COLO668 (cell line): ENCODE results near the gene SSNA1.
A peak's percentile ranks its signal among the peaks of the same experiment; 100 is the strongest.
"Not testable (repeated sequence)": the region's sequence is repeated elsewhere in the genome, so short reads cannot be mapped to it uniquely, and the experiment has no call there.

Experiments used
- DNase-seq: peaks from one replicate; lab custom pipeline; 2025; ENCODE audit not compliant: unreplicated experiment; lab: John Stamatoyannopoulos, UW

The SSNA1 gene

GRCh38 chr9:137230705-137231371, 42.4 kb downstream of the SSNA1 start, which contains the start of gene SLC34A3:
Gene SLC34A3 (plus strand): TSS chr9:137230901. CDS start chr9:137231703, 802 bp downstream.
- no peak for DNase-seq

- DNase-seq: no peak
These were observed 43.0 kb downstream of the SSNA1 start for GRCh38 chr9:137231372-137232039.

GRCh38 chr9:137232101-137232500, 43.6 kb downstream of the SSNA1 start:
- no peak for DNase-seq

GRCh38 chr9:137232510-137232909, 44.0 kb downstream of the SSNA1 start:
- DNase-seq: no peak

- DNase-seq: peak; percentile 63
These were observed 44.9 kb downstream of the SSNA1 start for GRCh38 chr9:137233143-137233980.

- peak; percentile 64 for DNase-seq
These were observed 45.7 kb downstream of the SSNA1 start for GRCh38 chr9:137234055-137234697.

- DNase-seq: no peak
These were observed 46.4 kb downstream of the SSNA1 start for GRCh38 chr9:137234758-137235423.

GRCh38 chr9:137235424-137236237, 47.2 kb downstream of the SSNA1 start:
- no peak for DNase-seq

GRCh38 chr9:137236238-137236935, 47.9 kb downstream of the SSNA1 start:
- DNase-seq: peak; percentile 95

GRCh38 chr9:137236936-137237421, 48.5 kb downstream of the SSNA1 start:
- peak; percentile 81 for DNase-seq

- DNase-seq: peak; percentile 94
These were observed 49.6 kb downstream of the SSNA1 start for GRCh38 chr9:137237759-137238726.

- not testable (repeated sequence) for DNase-seq
These were observed 51.2 kb downstream of the SSNA1 start for GRCh38 chr9:137239541-137240200.
